ENCODE measurements around the gene MT1B. TPM values are rescaled to one million over a fixed set of nuclear protein-coding genes. Genes with fewer than 3 reads are reported as not detected.

Gene MT1B
- total RNA-seq, 1 experiment from 2014 or later: not detected

- Histone ChIP-seq H2AFZ (ENCODE audit: low read depth, low read length, poor library complexity, severe bottlenecking) (no peak overlapping the region), H3K27ac (ENCODE audit: low read depth, low read length) (no peak overlapping the region), H3K9me2 (ENCODE audit: insufficient read depth) (no peaks in the 10 kb centered on the region), H3K9me3 (ENCODE audit: control insufficient read depth in 1 of 2, insufficient read depth in 1 of 2, low read depth in 1 of 2, low read length in 2 of 2) (no peaks in the 10 kb centered on the region), H3K79me2 (ENCODE audit: insufficient read depth, low read length) (no peaks in the 10 kb centered on the region), H3K4me1 (ENCODE audit: control insufficient read depth in 1 of 2, insufficient read depth in 2 of 2, low read length in 2 of 2) (peaks cover 0 to 12% of the 10 kb centered on the region in 2 experiments; a peak in 2 of 4 replicates), H3K9ac (ENCODE audit: low read length) (no peak overlapping the region), H3K27me3 (ENCODE audit: insufficient read depth, low read length) (no peaks in the 10 kb centered on the region), H3K4me3 (replicated peaks in 1 of 2; ENCODE audit: low read depth in 1 of 2, low read length in 2 of 2) (no peak overlapping the region), H3K4me2 (ENCODE audit: low read length) (no peak overlapping the region), H4K20me1 (ENCODE audit: insufficient read depth) (no peaks in the 10 kb centered on the region), H3K36me3 (ENCODE audit: control insufficient read depth in 1 of 2, insufficient read depth in 2 of 2, low read length in 2 of 2) (no peaks in the 10 kb centered on the region)
- BruUV-seq (replicated peaks): no TSS peak
- DNase-seq (ENCODE audit: low read depth, low spot score) (no peak), ATAC-seq (no peak)
- intact Hi-C loops (cut with micrococcal nuclease): no loop called here
- ChIA-PET POLR2A (no interaction called here), RAD21 (ENCODE audit: low non-redundant PET in 1 of 2, low total read pairs in 2 of 2, uncharacterized antibody in 2 of 2, unreplicated experiment in 2 of 2) (no interaction called here), CTCF (no interaction called here)
- no peak for TF ChIP-seq YY1 (IDR thresholded peaks at IDR 0.05; ENCODE audit: extremely low read depth, insufficient replicate concordance, low read depth, low read length)
- TF ChIP-seq EZH2phosphoT487 (IDR thresholded peaks at IDR 0.05; ENCODE audit: borderline replicate concordance): no peak
- no peak for TF ChIP-seq ZFX (IDR thresholded peaks at IDR 0.05)
- no peak for TF ChIP-seq JUND (IDR thresholded peaks at IDR 0.05)
- TF ChIP-seq SP1 (IDR thresholded peaks at IDR 0.05; ENCODE audit: low read depth): no peak
- TF ChIP-seq EGR1 (IDR thresholded peaks at IDR 0.05; ENCODE audit: low read depth): no peak
- TF ChIP-seq, protein P1, sequence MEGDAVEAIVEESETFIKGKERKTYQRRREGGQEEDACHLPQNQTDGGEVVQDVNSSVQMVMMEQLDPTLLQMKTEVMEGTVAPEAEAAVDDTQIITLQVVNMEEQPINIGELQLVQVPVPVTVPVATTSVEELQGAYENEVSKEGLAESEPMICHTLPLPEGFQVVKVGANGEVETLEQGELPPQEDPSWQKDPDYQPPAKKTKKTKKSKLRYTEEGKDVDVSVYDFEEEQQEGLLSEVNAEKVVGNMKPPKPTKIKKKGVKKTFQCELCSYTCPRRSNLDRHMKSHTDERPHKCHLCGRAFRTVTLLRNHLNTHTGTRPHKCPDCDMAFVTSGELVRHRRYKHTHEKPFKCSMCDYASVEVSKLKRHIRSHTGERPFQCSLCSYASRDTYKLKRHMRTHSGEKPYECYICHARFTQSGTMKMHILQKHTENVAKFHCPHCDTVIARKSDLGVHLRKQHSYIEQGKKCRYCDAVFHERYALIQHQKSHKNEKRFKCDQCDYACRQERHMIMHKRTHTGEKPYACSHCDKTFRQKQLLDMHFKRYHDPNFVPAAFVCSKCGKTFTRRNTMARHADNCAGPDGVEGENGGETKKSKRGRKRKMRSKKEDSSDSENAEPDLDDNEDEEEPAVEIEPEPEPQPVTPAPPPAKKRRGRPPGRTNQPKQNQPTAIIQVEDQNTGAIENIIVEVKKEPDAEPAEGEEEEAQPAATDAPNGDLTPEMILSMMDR (IDR thresholded peaks at IDR 0.05 in 2 of 3, conservative IDR thresholded peaks at IDR 0.05 in 1 of 3; ENCODE audit: borderline replicate concordance in 1 of 3, insufficient read depth in 1 of 3, low read depth in 2 of 3, low read length in 2 of 3): no peak
- TF ChIP-seq EZH2 (IDR thresholded peaks at IDR 0.05): no peak
- TF ChIP-seq, protein P2, sequence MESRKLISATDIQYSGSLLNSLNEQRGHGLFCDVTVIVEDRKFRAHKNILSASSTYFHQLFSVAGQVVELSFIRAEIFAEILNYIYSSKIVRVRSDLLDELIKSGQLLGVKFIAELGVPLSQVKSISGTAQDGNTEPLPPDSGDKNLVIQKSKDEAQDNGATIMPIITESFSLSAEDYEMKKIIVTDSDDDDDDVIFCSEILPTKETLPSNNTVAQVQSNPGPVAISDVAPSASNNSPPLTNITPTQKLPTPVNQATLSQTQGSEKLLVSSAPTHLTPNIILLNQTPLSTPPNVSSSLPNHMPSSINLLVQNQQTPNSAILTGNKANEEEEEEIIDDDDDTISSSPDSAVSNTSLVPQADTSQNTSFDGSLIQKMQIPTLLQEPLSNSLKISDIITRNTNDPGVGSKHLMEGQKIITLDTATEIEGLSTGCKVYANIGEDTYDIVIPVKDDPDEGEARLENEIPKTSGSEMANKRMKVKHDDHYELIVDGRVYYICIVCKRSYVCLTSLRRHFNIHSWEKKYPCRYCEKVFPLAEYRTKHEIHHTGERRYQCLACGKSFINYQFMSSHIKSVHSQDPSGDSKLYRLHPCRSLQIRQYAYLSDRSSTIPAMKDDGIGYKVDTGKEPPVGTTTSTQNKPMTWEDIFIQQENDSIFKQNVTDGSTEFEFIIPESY (IDR thresholded peaks at IDR 0.05; ENCODE audit: extremely low read depth, insufficient replicate concordance, low read length): no peak
- no peak for TF ChIP-seq POLR2AphosphoS5 (IDR thresholded peaks at IDR 0.05; ENCODE audit: low read depth, low read length)
- no peak for TF ChIP-seq SRF (IDR thresholded peaks at IDR 0.05; ENCODE audit: low read depth)
- TF ChIP-seq REST (IDR thresholded peaks at IDR 0.05; ENCODE audit: low read depth): no peak
- no peak for TF ChIP-seq TCF7L2 (IDR thresholded peaks at IDR 0.05; ENCODE audit: borderline replicate concordance, extremely low read depth, insufficient read depth, insufficient read length)
These were observed 24.1 kb downstream of the MT1B start for GRCh38 chr16:56675685-56676210.
